GM19468 (cell line): ENCODE data around the gene RTEL1.
"Not testable (repeated sequence)": the region's sequence is repeated elsewhere in the genome, so short reads cannot be mapped to it uniquely, and the experiment has no call there.

Experiments used
- ATAC-seq: cut with Tn5 transposase; IDR thresholded peaks from one replicate; pipeline ENCODE4 v1.9.1; 2021; ENCODE audit warnings: mild to moderate bottlenecking, moderate library complexity, moderate number of reproducible peaks; ENCODE audit not compliant: unreplicated experiment; ENCODE audit errors: extremely low read depth

RTEL1 gene

DNA sequence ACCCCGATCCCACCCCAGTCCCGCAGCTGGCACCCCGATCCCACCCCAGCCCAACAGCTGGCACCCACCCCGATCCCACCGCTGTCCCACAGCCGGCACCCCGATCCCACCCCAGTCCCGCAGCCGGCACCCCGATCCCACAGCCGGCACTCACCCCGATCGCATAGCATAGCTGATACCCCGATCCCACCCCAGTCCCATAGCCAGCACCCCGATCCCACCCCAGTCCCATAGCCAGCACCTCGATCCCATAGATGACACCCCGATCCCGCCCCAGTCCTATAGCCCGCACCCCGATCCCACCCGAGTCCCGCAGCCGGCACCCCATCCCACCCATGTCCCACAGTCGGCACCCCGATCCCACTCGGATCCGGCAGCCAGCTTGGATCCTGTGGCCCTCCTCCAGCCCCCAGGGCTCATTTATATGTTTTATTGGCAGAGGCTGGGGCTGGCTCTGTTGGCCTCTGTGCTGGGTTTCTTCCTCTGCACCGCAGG, 30.3 kb upstream of the RTEL1 start:
- ATAC-seq = no peak

DNA sequence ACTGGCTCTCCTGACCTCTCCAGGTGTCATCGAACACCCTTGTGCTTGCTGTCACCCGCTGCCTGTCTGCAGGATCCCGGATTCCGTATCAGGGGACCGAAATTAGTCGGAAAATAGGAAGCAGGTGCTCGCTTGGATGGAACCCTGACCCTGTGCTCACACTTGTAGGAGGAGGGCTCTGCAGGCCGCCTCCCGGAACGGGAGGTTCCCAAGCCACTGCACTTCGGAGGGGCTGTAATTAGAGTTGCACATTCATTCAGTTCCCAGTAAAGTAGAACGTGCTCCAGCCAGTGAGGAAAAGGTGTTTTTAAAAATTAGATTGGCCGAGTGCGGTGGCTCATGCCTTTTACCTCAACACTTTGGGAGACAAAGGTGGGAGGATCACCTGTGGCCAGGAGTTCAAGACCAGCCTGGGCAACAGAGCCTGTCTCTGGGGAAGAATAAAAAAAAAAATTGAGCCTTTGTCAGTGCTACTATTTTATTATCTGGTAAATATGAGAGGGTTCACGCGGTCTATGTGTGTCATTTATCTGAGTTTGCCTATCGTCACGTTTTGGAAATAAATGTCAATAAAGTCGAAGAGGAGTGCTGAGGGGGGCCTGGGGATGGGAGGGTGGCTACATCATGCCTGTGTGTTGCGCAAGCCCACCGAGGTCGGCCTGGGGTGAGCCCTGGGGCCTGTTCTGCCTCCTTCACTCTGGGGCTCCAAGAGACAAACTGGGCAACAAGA, 29.7 kb upstream of the RTEL1 start:
- ATAC-seq = no peak

DNA sequence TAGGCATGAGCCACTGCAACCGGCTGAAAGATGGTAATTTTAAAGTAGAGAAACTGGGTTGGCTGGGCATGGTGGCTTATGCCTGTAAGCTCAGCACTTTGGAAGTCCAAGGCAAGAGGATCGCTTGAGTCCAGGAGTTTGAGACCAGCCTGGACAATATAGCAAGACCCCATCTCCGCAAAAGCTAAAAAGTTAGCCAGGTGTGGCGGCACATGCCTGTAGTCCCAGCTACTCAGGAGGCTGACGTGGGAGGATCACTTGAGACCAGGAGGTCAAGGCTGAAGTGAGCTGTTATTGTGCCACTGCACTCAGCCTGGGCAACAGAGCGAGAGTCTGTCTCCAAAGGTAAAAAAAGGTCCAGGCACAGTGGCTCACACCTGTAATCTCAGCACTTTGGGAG, 27.2 kb upstream of the RTEL1 start:
- not testable (repeated sequence) for ATAC-seq

DNA sequence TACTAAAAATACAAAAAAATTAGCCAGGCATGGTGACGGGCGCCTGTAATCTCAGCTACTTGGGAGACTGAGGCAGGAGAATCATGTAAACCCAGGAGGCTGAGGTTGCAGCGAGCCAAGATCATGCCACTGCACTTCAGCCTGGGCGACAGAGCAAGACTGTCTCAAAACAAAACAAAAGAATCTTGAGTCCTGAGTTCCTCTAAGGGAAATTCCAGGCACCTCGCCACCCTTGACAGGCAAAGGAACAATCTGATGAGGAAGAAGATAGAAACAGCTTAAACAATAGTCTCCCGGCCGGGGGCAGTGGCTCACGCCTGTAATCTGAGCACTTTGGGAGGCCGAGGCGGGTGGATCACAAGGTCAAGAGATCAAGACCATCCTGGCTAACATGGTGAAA, 26.7 kb upstream of the RTEL1 start:
- ATAC-seq = not testable (repeated sequence)

DNA sequence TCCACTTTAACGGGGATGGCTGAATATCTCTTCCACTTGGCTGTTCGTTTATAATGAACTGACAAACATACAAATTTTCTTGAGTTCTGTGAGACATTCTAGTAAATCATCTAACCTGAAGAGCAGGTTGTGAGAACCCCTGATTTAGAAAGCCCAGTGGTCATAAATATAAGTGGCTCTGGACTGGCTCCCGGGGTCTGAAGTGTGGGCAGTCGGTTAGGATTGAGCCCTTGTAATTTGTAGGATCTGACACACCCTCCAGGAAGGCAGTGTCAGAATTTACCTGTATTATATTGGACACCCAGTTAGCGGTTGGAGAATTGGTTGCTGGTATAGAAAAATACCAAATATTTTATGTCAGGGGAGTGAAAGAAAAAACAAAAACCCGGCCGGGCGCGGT, 24.4 kb upstream of the RTEL1 start:
- ATAC-seq = no peak

DNA sequence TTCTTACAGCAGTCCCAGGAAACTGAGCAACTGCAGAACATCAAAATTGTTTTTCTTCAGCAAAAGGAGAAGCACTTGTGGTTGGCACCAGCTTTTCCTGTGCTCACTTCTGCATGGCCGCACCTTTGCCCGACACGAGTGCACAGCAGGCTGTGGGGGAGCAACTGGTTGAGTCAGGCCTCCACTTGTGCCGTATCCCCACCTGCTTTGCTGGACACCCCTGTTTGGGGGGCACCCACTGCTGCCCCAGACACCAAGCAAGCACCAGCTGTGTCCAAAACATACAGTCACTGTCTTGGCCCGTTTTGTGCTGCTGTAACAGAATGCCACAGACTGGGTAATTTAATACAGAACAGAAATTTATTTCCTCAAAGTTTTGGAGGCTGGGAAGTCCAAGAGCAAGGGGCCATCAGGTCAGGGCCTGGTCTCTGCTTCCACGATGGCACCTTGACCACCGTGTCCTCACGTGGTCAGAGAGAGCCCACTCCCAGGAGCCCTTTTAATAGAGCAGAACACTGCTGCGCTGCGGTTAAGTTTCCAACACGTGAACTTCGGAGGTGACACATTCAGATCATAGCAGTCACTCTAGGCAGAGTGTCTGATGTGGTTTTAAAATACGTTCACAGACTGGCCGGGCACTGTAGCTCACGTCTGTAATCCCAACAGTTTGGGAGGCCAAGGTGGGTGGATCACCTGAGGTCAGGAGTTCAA, 22.5 kb upstream of the RTEL1 start:
- ATAC-seq = peak; percentile 25

DNA sequence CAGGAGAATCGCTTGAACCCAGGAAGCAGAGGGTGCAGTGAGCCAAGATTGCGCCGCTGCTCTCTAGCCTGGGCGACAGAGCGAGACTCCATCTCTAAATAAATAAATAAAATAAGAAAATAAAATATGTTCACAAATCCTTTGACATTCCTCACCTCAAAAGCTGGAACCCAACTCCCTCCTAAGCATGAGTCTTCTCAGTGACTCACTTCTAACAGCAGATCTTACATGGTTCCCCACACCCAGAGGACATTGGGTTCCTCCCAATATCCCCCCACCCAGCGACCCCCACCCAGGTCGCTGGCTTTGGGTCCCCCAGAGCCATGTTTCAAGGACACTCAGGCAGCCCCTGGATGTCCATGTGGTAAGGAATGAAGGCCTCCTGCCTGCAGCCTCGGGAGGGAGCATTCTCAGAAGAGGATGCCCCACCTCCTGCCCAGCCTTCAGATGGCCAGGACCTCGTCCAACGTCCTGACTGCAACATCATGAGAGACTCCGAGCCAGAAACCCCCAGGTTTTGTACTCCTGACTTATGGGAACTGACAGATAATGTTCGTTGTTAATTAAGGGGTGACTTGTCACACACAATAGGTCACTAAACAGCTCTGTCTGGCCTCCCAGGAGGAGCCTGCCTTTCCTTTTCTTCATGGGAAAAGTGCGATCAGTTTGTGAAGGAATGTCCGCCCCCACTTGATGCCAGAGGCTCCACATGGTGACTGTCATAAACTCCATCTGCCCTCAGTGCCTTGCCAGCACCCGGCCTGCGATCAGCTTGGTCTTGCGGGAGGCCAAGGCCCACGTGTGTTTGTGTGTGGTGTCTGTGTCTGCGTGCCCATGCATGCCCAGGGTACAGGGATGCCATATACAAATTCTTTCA, 21.1 kb upstream of the RTEL1 start:
- no peak for ATAC-seq

DNA sequence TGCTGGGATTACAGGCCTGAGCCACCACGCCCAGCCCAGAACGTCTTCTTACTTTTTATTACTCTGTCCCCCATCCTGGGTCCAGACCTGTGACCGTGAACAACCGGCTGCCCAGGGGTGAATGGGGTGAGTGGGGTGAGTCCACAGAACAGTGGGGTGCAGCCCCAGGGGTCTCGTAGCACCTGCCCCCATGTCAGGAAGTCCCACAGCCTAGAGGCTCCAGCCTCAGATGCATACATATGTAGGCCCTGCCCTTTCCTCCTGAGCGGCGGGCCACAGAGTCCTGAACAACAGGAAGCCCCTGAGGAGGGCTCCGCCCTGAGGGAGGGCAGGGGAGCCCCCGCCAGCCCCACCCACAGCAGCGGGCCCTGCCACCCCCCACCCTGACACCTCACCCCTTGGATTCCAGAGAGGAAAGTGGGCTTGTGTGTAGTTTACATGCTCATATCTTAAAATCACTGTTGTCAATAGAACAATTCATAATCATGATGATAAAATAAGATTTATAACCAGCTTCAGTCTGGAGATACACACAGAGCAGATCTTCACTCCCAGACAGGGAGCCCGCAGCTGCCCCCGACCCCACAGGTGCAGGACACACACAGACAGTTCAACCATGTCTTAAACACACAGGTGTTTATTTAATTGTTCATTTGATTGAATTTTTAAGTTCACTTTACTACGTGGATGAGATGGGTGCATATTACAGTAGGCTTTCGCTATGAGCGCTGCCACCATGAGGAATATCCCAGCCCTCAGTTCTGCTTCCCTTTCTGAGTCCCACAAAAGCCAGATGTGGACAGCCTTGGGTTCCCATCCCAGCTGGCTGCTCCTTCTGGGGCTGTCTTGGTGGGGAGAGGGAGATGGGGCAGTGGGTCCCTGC, 18.8 kb upstream of the RTEL1 start:
- ATAC-seq = no peak

DNA sequence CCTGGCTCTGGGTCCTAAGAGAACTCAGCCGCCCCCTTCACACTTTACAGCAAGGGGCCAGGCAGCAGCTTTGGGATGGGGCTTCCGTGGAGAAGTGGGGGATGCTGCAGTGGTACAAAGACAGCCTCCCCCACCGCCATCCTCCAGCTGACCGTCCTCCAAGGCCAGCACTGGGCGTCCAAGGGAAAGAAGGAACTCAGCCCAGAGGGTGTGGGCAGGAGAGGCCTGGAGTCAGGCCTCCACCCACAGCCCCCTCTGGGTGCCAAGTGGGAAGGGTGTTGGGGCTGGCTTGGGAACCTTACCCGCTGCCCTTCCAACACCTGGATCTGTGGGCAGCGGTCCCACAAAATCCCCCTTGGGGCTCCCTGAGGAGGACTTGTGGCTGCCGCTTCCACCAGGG, 18.0 kb upstream of the RTEL1 start:
- ATAC-seq = no peak

DNA sequence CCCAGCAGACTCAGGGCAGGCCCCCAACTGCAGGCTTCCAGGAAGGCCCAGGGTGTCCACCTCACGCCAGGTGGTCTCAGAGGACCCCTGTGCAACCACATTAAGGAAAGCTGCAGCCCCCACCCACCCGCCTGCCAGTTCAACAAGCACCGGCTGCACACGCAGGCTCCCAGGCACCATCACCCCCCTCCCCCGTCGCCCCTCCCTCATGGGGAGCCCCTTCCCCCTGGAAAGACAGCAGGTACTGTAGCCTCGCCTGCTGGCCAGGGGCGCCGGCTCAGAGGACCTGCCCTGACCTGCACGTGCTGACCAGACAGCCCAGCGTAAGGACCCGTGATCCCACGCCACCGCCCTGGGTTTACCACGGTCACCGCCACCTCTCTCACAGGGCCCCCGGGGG, 17.4 kb upstream of the RTEL1 start:
- ATAC-seq = not testable (repeated sequence)

DNA sequence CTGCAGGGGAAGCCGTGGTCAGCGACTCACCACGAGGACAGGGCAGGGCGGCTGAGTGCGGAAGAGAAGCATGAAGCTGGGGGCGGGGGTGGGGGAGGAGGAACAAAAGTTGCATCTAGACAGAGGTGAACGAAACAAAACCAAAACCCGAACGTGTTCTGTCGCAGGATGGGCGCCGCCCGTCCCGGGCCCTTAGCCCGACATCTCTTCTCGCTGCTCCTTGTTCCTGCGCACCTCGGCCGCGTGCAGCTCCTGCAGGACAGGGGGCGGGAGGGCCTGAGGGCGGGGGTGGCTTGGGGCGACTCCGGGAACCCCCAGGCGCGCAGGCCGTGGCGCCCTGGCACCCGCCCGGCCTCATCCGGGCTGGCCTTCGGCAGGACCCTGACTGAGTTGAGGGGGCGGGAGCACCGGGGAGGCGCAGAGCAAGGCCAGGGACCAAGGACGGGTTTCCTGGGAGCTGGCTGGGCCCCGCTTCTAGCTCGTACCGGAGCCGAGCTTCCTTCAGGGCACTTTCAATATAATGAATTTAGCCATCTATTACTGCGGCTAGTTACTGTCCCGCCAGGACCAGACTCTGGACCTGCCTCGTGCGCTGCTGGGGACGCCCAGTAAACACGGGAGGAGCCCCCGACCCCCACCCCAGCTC, 16.8 kb upstream of the RTEL1 start:
- ATAC-seq = no peak

DNA sequence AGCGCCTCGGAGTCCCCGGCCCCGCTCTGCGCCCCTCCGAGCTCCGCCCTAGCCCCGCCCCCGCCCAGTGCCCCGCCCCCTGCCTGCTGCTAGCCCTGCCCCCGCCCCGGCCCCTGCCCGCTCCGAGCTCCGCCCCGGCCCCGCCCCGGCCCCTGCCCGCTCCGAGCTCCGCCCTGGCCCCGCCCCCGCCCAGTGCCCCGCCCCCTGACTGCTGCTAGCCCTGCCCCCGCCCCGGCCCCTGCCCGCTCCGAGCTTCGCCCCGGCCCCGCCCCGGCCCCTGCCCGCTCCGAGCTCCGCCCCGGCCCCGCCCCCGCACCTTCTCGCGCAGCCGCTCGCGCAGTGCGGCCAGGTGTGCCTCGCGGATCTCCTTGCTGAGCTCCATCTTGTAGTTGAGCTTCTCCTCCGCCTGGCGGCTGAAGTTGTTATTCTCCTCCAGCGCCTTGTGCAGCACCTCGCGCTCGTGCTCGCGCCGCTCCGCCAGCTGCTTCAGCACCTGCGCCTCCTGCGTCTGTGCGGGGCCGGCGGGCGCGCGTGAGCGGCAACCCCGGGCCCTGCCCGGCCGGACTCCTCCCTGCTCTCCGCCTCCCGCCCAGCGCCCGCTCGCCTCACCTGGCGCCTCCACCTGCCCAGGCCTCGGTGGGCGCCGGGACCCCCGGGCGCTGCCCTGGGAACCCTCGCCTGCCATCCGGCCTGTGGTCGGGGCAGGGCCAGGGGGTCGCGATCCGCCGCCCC, 16.2 kb upstream of the RTEL1 start:
- peak; percentile 67 for ATAC-seq

DNA sequence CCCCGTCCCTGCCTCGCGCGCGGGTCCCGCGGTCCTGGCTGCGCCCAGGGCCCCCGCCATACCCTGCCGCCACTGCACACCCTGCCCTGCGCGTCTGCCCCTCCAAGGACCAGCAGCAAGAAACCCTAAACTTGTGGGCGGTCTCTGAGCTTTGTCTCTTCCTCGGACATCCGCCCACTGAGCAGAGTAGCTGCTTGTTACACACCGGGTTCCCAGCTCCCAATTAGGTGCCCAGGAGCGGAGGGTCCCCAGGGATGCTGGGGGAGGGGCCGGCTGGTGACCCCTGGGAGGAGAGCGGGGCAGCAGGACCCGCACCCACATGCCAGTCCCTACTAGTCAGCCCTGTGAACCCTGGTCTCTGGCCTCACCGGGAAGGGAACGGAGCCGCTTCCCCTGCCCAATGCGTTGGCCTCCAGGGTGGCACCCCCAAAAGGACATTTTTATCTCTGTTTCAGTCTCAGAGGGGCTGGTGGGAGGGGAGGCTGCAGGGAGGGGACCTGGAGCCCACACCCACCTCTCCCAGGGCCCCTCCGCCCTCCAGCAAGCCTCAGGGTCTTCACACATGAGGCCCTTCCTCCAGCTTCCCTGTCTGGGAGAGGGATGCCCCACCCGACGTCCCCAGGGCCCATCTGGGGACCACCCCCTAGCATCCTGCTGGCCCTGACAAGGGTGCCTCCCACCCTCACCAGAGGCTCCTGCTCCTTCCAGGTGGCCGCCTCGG, 15.4 kb upstream of the RTEL1 start:
- no peak for ATAC-seq

DNA sequence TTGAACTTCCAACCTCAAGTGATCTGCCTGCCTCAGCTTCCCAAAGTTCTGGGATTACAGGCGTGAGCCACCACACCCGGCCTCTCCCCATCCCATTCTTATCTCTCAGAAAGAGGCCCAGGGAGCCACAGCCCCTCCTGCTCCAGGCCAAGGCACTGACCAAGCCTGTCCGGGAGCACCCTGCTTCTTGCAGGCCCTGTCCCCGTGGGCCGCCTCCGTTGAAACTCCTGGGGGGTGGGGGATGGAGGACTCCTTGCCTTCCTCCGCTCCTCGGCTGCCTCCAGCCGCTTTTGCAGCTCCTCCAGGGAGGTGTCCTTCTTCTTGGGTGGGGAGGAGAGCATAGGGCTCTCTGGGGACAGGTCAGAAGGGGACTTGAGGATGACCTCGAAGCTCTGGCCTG, 14.6 kb upstream of the RTEL1 start:
- ATAC-seq = no peak

DNA sequence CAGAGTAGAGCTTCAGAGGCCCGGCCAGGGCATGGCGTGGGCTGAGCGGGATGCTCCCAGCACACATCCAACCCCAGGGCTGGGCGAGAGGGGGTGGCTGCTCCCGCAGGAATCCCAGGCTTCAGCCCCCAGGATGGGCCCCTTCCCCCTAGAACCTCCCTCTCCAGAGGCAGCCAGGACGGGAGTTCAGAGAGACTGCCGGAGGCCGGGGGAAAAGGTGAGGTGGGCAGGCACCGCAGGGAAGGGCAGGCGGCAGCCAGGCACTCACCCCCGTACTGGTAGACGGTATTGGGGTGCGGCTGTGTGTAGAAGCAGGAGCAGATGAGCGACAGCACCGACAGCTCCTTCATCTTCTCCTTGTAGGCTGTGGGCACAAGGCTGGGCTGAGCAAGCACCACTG, 14.2 kb upstream of the RTEL1 start:
- no peak for ATAC-seq

DNA sequence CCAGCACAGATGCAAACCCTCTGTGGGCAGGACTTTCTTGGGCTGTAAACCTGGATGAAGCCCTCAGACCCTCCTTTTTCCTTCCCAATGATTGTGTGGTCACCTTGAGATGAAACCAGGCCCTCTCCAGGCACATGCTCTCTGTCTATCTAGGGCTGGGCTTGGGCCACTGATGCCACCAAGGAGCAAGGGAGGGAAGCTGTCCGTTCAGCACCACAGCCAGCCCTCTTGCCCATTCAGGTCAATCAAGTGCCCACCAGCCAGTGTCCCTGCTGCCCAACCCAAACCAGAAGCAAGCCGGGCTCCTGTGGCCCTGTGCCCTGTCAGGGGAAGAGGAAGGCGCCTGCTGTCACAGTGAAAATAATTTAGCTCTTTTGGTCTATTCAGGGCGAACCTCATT, 12.9 kb upstream of the RTEL1 start:
- ATAC-seq = no peak

DNA sequence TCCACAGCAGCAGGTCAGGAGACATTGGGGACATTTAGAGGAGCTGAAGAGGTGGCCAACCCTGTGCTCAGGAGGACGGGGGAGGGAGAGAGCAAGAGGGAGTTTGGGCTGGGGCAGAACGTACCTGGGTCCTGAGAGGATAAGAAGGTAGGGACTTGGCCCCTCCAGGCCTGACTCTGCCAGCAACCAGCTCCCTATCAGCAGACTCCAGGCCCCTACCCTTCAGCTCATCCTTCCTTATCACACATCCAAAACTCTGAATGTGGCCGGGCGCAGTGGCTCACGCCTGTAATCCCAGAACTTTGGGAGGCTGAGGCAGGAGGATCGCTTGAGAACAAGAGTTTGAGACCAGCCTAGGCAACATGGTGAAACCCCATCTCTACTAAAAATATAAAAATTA, 9.9 kb upstream of the RTEL1 start:
- ATAC-seq = no peak
